Thyroid gland (tissue), 4 donors: ENCODE results near the gene POLDIP2.

ENCODE experiments used
- POLR2A ChIP-seq, 2 donors: fragments of 450-650 bp; IDR thresholded peaks; one replicate each; pipeline ENCODE4 v1.6.1; 2017; ENCODE audit warnings: antibody characterized with exemption in 2 of 2, mild to moderate bottlenecking in 2 of 2, moderate library complexity in 1 of 2
- TF ChIP-seq, protein P1 (sequence below), 6 experiments: fragments of 200-600 bp in 3 of 6; fragments of 450-650 bp in 3 of 6; sonication (generic) in 3 of 6; IDR thresholded peaks; one replicate each; pipeline ENCODE4 v1.5.1; 2016 to 2019; ENCODE audit warnings: antibody characterized with exemption in 6 of 6, mild to moderate bottlenecking in 2 of 6, inconsistent platforms in 1 of 6, moderate library complexity in 1 of 6

DNA sequence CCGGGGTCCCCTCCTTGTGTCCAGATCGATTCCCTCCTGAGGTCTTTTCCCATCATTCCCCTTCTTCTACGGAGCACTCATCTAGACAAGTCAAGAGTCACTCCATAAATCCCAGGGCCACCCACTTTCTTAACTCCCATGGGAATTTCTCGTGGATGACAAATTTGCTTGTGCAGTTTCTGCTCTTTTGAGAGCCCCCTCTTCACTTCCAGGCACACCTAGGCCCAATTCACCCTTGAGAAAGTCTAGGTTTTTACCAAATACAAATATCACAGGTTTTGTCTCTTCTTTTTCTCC lies 522 bp upstream of the POLDIP2 start:
- TF ChIP-seq, protein P1, sequence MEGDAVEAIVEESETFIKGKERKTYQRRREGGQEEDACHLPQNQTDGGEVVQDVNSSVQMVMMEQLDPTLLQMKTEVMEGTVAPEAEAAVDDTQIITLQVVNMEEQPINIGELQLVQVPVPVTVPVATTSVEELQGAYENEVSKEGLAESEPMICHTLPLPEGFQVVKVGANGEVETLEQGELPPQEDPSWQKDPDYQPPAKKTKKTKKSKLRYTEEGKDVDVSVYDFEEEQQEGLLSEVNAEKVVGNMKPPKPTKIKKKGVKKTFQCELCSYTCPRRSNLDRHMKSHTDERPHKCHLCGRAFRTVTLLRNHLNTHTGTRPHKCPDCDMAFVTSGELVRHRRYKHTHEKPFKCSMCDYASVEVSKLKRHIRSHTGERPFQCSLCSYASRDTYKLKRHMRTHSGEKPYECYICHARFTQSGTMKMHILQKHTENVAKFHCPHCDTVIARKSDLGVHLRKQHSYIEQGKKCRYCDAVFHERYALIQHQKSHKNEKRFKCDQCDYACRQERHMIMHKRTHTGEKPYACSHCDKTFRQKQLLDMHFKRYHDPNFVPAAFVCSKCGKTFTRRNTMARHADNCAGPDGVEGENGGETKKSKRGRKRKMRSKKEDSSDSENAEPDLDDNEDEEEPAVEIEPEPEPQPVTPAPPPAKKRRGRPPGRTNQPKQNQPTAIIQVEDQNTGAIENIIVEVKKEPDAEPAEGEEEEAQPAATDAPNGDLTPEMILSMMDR (IDR thresholded peaks at IDR 0.05): no peak
- TF ChIP-seq POLR2A (IDR thresholded peaks at IDR 0.05): no peak
